HepG2 (cell line): ENCODE results near the gene C2orf80. TPM values are rescaled to one million over a fixed set of nuclear protein-coding genes. Genes with fewer than 3 reads are reported as not detected.

Experiments used
- AHDC1 ChIP-seq: sonication (generic); formaldehyde crosslinking; IDR thresholded peaks from 2 replicates; pipeline ENCODE4 v1.5.1; 2020; ENCODE audit warnings: mild to moderate bottlenecking, missing genetic modification reagents, borderline replicate concordance
- ATF7 ChIP-seq, 2 experiments: fragments of 450-650 bp in 1 of 2; sonication (generic) in 1 of 2; formaldehyde crosslinking in 1 of 2; IDR thresholded peaks; 2 replicates each; pipeline versions ENCODE4 v1.4.0 to v1.6.1; 2016 to 2020; ENCODE audit warnings: antibody characterized with exemption in 1 of 2, mild to moderate bottlenecking in 1 of 2, missing genetic modification reagents in 1 of 2
- FOXA3 ChIP-seq: IDR thresholded peaks from 2 replicates; pipeline ENCODE4 v1.6.1; 2016; ENCODE audit warnings: missing genetic modification reagents, missing compliant biosample characterization
- HMGXB4 ChIP-seq, 2 experiments: sonication (generic) in 1 of 2; formaldehyde crosslinking in 1 of 2; IDR thresholded peaks; 2 replicates each; pipeline versions ENCODE4 v1.4.0 to v1.6.1; 2018 to 2020; ENCODE audit warnings: missing genetic modification reagents in 2 of 2, borderline replicate concordance in 1 of 2, low read depth in 1 of 2, mild to moderate bottlenecking in 1 of 2, missing biosample characterization in 1 of 2
- PHF8 ChIP-seq: sonication (generic); formaldehyde crosslinking; IDR thresholded peaks from 2 replicates; pipeline ENCODE4 v1.5.0; 2020; ENCODE audit warnings: missing genetic modification reagents
- ZBTB34 ChIP-seq: sonication (generic); formaldehyde crosslinking; IDR thresholded peaks from 2 replicates; pipeline ENCODE4 v1.8.0; 2022; ENCODE audit warnings: mild to moderate bottlenecking, missing genetic modification reagents
- ZMYM2 ChIP-seq: sonication (generic); formaldehyde crosslinking; IDR thresholded peaks from 2 replicates; pipeline ENCODE4 v1.8.0; 2022; ENCODE audit warnings: mild to moderate bottlenecking, missing genetic modification reagents
- ZNF225 ChIP-seq: sonication (generic); formaldehyde crosslinking; IDR thresholded peaks from 2 replicates; pipeline ENCODE4 v1.4.0; 2020; ENCODE audit warnings: mild to moderate bottlenecking, missing genetic modification reagents
- ZNF441 ChIP-seq: sonication (generic); formaldehyde crosslinking; IDR thresholded peaks from 2 replicates; pipeline ENCODE4 v1.7.0; 2021; ENCODE audit warnings: missing genetic modification reagents, borderline replicate concordance
- ZNF777 ChIP-seq: sonication (generic); formaldehyde crosslinking; IDR thresholded peaks from 2 replicates; pipeline ENCODE4 v1.4.0; 2020; ENCODE audit warnings: missing genetic modification reagents
- polyA plus RNA-seq, 8 experiments: library from polyadenylated mRNA; depleted of rRNA in 3 of 8; stranded (reverse) in 7 of 8; unstranded in 1 of 8; fragments of >200 nt; fragmentation: Illumina TruSeq in 4 of 8; extraction: Trizol in 4 of 8; gene quantifications; 2 replicates each; pipeline versions ENCODE4 v1.2.1 to v1.2.3, GENCODE V29; 2011 to 2016; ENCODE audit warnings: low read depth in 4 of 8, missing spikeins in 1 of 8, mixed read lengths in 1 of 8; ENCODE audit not compliant: insufficient read depth in 1 of 8
- total RNA-seq, 5 experiments: library from RNA; depleted of rRNA; stranded (reverse); fragments of >200 nt; fragmentation: Illumina TruSeq; extraction: Trizol; gene quantifications; 2 replicates each; pipeline ENCODE4 v1.2.3, GENCODE V29; 2016; ENCODE audit warnings: low read depth in 1 of 5
- TF ChIP-seq, protein P1 (sequence below): sonication (generic); formaldehyde crosslinking; conservative IDR thresholded peaks from 2 replicates; pipeline ENCODE4 v1.4.0; 2020; ENCODE audit warnings: mild to moderate bottlenecking, missing genetic modification reagents, moderate library complexity

The C2orf80 gene
- total and polyA plus RNA-seq, 2 of the 13 experiments (the other 11 are each of a cell fraction or from before 2014, with no cell fraction given), result not detected

- TF ChIP-seq ZMYM2 (CRISPR knock-in tag) (0 out of 2 replicates have a peak, but pooled peaks have one; percentile 7), ZBTB34 (CRISPR knock-in tag) (no peak), PHF8 (peak; percentile 51; the same call in 1 of the 2 replicates), ZNF225 (CRISPR knock-in tag) (no peak), HMGXB4 (CRISPR knock-in tag; IDR thresholded peaks at IDR 0.05; ENCODE audit: borderline replicate concordance in 1 of 2, low read depth in 1 of 2) (0 out of 4 replicates have a peak, but pooled peaks have one; percentile 25 to 39), AHDC1 (peak; percentile 66; the same call in 1 of the 2 replicates), ZNF777 (CRISPR knock-in tag) (peak; percentile 43), ATF7 (IDR thresholded peaks at IDR 0.05) (no peak), ATF7 (CRISPR knock-in tag; IDR thresholded peaks at IDR 0.05) (no peak), ZNF441 (CRISPR knock-in tag) (no peak), FOXA3 (CRISPR knock-in tag) (peak; percentile 50; the same call in 1 of the 2 replicates)
- TF ChIP-seq, protein P1, sequence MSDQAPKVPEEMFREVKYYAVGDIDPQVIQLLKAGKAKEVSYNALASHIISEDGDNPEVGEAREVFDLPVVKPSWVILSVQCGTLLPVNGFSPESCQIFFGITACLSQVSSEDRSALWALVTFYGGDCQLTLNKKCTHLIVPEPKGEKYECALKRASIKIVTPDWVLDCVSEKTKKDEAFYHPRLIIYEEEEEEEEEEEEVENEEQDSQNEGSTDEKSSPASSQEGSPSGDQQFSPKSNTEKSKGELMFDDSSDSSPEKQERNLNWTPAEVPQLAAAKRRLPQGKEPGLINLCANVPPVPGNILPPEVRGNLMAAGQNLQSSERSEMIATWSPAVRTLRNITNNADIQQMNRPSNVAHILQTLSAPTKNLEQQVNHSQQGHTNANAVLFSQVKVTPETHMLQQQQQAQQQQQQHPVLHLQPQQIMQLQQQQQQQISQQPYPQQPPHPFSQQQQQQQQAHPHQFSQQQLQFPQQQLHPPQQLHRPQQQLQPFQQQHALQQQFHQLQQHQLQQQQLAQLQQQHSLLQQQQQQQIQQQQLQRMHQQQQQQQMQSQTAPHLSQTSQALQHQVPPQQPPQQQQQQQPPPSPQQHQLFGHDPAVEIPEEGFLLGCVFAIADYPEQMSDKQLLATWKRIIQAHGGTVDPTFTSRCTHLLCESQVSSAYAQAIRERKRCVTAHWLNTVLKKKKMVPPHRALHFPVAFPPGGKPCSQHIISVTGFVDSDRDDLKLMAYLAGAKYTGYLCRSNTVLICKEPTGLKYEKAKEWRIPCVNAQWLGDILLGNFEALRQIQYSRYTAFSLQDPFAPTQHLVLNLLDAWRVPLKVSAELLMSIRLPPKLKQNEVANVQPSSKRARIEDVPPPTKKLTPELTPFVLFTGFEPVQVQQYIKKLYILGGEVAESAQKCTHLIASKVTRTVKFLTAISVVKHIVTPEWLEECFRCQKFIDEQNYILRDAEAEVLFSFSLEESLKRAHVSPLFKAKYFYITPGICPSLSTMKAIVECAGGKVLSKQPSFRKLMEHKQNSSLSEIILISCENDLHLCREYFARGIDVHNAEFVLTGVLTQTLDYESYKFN, result peak; percentile 90
These were observed 59.8 kb downstream of the C2orf80 start, which contains the start of gene CRYGC (continued) for GRCh38 chr2:208129744-208130711.
